SJSA1 (cell line): Measurements from ENCODE around the gene LYPD6B. TPM values are rescaled to one million over a fixed set of nuclear protein-coding genes. Genes with fewer than 3 reads are reported as not detected.

Experiments
- DNase-seq, 2 experiments: peaks; one replicate each; pipeline ENCODE4 v3.0.0-alpha.2; 2015 to 2020; ENCODE audit warnings: low spot score in 2 of 2, low read depth in 1 of 2
- H3K27ac ChIP-seq: fragments of 250-450 bp; sonication (Bioruptor Pico); 2 replicates; pipeline ENCODE4 v1.5.1; 2020; ENCODE audit warnings: mild to moderate bottlenecking, moderate library complexity
- H3K27me3 ChIP-seq: fragments of 250-450 bp; sonication (Bioruptor Pico); replicated peaks from 2 replicates; pipeline ENCODE4 v1.5.1; 2020; ENCODE audit warnings: mild to moderate bottlenecking, moderate library complexity
- H3K36me3 ChIP-seq: fragments of 250-450 bp; sonication (Bioruptor Pico); 2 replicates; pipeline ENCODE4 v1.5.1; 2020; ENCODE audit warnings: mild to moderate bottlenecking
- H3K4me1 ChIP-seq: fragments of 250-450 bp; sonication (Bioruptor Pico); replicated peaks from 2 replicates; pipeline ENCODE4 v1.6.1; 2021; ENCODE audit warnings: mild to moderate bottlenecking
- H3K4me3 ChIP-seq: fragments of 250-450 bp; sonication (Bioruptor Pico); 2 replicates; pipeline ENCODE4 v1.5.1; 2020; ENCODE audit warnings: mild to moderate bottlenecking
- H3K9me3 ChIP-seq: fragments of 250-450 bp; sonication (Bioruptor Pico); replicated peaks from 2 replicates; pipeline ENCODE4 v1.5.1; 2020; ENCODE audit warnings: mild to moderate bottlenecking
- total RNA-seq: library from RNA; depleted of rRNA; stranded (reverse); fragments of >200 nt; shearing (Covaris generic); gene quantifications from 2 replicates; pipeline ENCODE4 v1.2.3, GENCODE V29; 2014

The LYPD6B gene
- total RNA-seq, 1 experiment from 2014 or later: 35.7 TPM

DNA sequence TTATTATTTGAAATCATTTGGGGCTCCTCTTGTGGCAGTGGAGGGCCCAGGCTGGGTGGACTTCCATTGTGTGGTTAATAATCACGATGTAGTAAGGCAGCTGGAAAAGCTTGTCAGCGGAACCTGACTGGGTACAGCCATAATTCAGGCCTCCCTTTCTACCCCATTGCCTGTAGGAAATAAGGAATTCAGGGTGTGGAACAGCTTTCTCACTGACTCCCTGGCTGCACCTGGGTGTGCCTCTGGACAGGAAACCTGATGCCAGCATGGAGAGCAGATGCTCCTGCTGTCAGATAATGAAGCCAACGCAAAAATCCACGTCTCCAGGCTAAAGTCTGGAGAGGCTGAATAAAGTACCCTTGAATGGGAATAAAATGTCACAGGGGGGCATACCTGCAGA is 44.2 kb downstream of the LYPD6B start:
- no peaks in the 10 kb centered on the region for H3K9me3 ChIP-seq
- H3K27me3 ChIP-seq: no peaks in the 10 kb centered on the region
- no peak for DNase-seq
- no peaks in the 10 kb centered on the region for H3K36me3 ChIP-seq
- no peak overlapping the region for H3K27ac ChIP-seq
- H3K4me3 ChIP-seq: no peak overlapping the region
- peaks cover 22% of the 10 kb centered on the region for H3K4me1 ChIP-seq

DNA sequence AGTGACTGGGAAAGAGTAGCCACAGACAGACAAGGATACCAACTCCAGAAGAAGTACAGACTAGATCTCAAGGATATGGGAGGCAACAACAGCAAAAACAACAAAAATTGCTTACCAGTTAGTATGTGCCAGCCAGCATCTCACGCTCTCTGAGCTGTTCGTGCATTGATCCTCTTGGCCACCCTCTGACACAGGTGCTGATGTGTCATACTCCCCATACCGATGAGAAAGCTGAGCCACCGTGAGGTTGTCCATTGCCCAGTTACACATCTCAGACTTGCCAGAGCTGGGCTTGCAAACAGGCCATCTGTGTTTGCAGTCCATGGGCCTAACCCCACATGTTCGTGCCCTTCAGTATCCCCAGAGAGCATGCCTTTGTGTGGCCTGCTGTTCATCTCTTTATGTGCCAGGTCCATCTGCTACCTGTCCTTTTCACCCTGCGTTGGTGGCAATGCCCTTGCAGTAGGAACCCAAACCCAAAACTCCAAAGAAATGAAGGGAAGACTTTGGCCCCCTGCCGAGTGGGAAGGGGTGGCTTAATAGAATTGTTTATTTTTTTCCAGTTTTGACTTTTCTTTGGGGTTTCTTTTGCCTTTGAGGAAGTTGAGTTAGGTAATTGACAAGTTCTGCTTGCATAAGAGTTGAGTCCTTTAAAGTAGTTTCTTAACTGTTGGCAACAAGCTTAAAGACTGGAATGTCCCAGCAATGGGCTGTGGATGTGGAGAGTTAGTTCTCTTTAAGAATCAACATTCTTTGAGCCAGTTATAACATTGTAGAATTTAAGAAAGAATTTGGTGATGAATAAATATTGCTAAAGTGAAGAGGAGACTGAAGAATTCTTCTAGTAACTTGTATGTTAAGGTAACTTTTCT is 46.7 kb downstream of the LYPD6B start:
- DNase-seq: no peak
- Histone ChIP-seq H3K27ac (no peak overlapping the region), H3K9me3 (no peaks in the 10 kb centered on the region), H3K4me1 (peaks cover 24% of the 10 kb centered on the region), H3K36me3 (no peaks in the 10 kb centered on the region), H3K4me3 (no peak overlapping the region), H3K27me3 (no peaks in the 10 kb centered on the region)

DNA sequence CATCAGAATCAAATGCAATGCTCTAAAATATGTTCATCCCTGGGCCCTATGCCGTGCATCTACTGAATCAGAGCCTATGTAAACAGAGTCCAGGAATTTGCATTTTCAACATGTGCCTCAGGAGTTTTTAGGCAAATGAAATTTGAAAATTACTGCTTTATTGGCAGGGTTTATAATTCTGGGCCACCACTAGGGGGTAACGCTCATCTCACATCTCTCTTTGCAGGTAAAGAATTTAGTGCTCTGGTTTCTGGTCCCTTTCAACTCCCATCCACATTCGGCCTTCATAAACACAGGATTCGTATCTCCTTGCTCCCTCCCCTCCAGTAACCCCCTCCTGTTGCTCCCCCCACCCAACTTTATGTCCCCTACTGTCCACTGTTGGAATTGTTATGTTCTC is 49.3 kb downstream of the LYPD6B start:
- H3K27ac ChIP-seq: no peak overlapping the region
- H3K4me1 ChIP-seq: peaks cover 16% of the 10 kb centered on the region
- no peak for DNase-seq
- no peaks in the 10 kb centered on the region for H3K36me3 ChIP-seq
- no peaks in the 10 kb centered on the region for H3K9me3 ChIP-seq
- no peak overlapping the region for H3K4me3 ChIP-seq
- H3K27me3 ChIP-seq: no peaks in the 10 kb centered on the region

DNA sequence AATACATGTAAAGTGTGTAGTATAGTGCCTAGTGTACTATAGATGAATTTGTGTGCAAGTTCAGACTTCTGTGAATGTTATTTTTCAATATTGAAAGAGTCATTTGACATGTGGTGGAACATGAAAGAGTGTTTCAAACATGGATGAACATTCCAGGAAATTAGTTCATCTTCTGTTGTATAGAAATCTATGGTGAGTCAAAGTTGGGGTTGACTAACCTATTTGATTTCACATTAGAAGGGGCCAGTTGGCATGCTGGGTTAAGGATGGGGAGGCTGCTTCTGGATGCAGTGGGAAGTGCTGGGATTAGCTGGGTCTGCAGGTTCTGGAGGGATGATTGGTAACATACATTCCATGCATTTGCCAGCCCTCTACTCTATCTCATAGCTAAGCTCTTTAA is 50.6 kb downstream of the LYPD6B start:
- Histone ChIP-seq H3K9me3 (no peaks in the 10 kb centered on the region), H3K27me3 (no peaks in the 10 kb centered on the region), H3K4me1 (peaks cover 26% of the 10 kb centered on the region), H3K36me3 (no peaks in the 10 kb centered on the region), H3K27ac (no peak overlapping the region), H3K4me3 (no peak overlapping the region)
- no peak for DNase-seq

DNA sequence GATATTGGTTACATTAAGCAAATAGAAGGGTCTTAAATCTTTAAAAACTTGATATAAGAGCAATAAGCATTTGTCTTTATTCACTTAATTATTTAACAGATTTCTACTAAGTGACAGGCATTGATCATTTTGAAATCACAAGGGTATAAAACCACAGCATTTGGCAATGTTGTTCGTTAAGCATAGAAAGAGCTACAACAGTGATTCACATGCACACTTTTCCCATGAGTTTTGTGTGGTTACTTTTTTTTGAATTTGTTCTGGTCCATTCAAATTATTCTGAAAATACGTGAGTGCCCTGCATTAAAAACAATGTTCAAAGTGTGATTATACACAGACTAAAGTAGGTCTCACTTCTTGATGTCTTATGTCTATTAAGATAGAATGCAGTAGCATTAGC is 52.2 kb downstream of the LYPD6B start:
- H3K4me1 ChIP-seq: peaks cover 43% of the 10 kb centered on the region
- no peak for DNase-seq
- H3K27me3 ChIP-seq: no peaks in the 10 kb centered on the region
- no peak overlapping the region for H3K4me3 ChIP-seq
- H3K36me3 ChIP-seq: no peaks in the 10 kb centered on the region
- no peaks in the 10 kb centered on the region for H3K9me3 ChIP-seq
- no peak overlapping the region for H3K27ac ChIP-seq

DNA sequence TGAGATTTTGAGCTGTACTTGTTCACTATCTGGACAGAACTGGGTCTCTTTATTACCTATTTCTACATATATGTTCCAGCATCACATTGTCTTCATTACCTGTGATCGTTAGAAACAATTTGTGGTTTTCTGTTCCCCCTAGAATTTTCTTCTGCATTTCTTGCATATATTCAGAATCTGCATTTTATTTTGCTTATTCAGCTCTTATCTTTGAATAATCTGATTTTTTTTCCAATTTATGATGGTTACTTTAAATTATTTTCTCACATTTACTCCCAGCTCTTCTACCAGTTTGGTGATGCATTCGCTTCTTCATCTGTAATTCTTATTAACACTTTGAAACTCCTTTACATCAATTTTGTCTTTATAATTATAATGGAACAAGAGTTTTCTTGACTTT is 55.1 kb downstream of the LYPD6B start:
- Histone ChIP-seq H3K4me1 (peaks cover 41% of the 10 kb centered on the region), H3K36me3 (no peaks in the 10 kb centered on the region), H3K27ac (peak overlapping the region; percentile 75), H3K4me3 (no peak overlapping the region), H3K27me3 (no peaks in the 10 kb centered on the region), H3K9me3 (no peaks in the 10 kb centered on the region)
- no peak for DNase-seq

DNA sequence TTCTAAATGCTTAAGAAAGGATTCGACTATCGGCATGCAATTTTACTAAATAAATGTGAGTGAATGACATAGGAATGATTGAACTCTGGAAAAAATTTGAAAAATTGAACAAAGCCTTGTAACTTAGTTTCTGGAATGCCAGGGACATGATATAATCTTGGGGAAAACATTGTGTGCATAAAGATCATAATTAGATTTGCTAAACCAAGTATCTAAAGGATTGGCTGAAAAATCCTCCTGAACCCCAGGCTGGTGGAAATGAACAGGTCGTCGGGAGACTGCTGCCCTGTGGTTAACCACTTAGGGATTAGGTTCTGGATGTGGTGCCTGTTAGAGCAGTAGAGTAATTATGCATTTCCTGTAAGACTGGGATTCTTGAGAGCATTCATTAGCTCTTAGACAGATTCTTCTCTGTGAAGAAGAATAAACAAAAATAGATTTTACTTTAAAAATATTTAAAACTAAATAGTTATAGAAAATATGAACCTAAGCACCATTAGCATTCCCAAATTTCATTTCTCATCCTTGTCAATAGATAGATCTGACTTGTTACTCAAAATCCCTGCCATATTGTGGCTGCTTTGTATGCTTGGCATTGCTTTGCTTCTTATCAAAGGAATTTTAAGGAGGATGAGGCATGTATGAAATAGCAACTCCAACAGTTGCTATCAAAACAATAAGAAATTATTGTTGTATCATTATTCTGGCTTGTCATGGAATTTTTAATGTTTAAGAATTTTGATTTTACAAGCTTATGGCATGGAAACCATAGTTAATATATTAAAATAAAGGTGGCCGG is 55.9 kb downstream of the LYPD6B start:
- peak; percentile 72 to 78 for DNase-seq
- Histone ChIP-seq H3K4me3 (no peak overlapping the region), H3K9me3 (no peaks in the 10 kb centered on the region), H3K27ac (peak overlapping the region; percentile 75), H3K4me1 (peaks cover 33% of the 10 kb centered on the region), H3K27me3 (no peaks in the 10 kb centered on the region), H3K36me3 (no peaks in the 10 kb centered on the region)

DNA sequence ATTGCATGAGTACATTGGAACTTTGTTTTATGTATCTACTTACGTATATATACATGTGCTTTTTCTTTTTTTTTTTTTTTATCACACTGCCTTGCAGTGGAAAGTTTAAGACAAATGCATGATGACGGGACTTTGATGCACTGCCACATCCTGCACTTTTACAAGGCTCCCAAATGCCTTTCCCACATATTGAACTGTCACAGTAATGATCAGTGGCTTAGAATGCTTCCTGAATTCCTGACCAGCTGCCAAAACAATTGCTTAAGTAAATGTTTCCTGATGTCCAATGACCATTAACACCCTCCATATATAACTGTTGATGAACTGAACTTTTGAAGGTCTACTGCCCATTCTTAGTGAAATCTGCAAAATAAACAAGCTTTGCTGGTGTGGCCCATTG is 60.2 kb downstream of the LYPD6B start:
- H3K4me1 ChIP-seq: peaks cover 37% of the 10 kb centered on the region
- H3K27me3 ChIP-seq: no peaks in the 10 kb centered on the region
- no peak for DNase-seq
- no peaks in the 10 kb centered on the region for H3K36me3 ChIP-seq
- no peak overlapping the region for H3K27ac ChIP-seq
- no peaks in the 10 kb centered on the region for H3K9me3 ChIP-seq
- H3K4me3 ChIP-seq: no peak overlapping the region

DNA sequence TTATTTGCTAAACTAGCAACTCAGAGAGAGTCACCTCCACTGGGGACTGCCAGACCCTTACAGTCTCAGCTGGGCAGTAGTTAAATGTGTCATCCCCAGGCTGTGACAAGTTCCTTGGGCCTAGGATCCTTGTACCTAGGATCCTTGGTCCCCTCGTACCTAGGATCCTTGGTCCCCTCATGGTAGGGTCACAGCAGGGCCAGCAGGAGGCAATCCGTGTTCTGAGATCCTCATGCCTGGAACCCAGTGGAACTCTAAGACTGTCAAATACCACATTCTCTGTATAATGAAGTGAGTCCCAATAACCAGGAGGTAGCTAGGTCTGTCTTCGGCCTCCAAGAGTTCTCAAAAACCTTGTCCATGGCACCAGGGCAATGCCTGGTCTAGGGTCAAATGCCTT is 60.8 kb downstream of the LYPD6B start:
- no peak for DNase-seq
- no peak overlapping the region for H3K4me3 ChIP-seq
- H3K27me3 ChIP-seq: no peaks in the 10 kb centered on the region
- peaks cover 31% of the 10 kb centered on the region for H3K4me1 ChIP-seq
- no peaks in the 10 kb centered on the region for H3K36me3 ChIP-seq
- H3K27ac ChIP-seq: no peak overlapping the region
- H3K9me3 ChIP-seq: no peaks in the 10 kb centered on the region

DNA sequence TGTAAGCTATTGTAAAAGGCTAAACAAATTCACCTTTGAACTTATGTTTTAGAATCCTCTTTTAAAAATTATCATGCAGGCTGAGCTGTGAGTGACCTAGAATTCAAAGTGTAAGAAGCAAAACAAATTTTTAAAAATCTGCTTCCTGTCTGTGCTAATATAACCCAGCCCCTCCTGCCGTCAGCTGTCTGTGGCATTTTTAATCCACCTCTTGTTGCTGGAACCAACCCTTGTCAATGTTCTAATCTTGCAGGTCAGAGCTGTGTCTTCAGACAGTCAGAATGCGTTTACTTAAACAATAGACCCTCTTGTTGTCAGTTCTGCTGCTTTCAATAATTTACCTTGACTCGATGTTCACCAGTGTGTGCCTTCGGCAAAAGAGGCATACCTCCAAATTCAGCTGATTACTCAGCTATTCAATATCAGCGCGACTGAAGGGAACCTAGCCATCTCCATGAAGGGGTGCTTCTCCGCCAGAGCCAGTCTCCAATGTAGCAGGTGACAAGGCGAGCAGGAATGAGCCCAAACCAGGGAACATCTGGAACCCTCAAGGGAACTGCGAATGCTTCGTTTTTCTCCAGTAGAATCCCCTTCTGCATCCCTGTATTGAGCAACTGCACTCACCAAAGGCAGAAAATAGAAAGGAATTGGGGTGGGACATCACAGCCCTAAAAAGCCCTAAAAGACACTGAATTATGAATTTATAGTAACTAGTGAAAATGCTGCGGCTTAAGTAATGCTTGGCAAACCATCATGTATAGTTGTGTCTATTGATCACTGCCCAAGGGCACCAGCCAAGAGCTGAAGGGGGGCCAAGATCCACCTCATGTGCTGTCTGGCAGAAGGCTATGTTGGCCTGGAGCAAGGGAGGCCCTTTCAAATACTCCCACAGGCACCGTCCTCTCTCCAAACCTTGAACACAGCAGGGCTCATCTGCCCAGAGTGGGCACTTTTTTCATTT is 62.5 kb downstream of the LYPD6B start:
- Histone ChIP-seq H3K9me3 (no peaks in the 10 kb centered on the region), H3K27ac (no peak overlapping the region; the same call in 1 of the 2 replicates), H3K4me3 (no peak overlapping the region), H3K27me3 (no peaks in the 10 kb centered on the region), H3K4me1 (peaks cover 15% of the 10 kb centered on the region), H3K36me3 (no peaks in the 10 kb centered on the region)
- no peak for DNase-seq

DNA sequence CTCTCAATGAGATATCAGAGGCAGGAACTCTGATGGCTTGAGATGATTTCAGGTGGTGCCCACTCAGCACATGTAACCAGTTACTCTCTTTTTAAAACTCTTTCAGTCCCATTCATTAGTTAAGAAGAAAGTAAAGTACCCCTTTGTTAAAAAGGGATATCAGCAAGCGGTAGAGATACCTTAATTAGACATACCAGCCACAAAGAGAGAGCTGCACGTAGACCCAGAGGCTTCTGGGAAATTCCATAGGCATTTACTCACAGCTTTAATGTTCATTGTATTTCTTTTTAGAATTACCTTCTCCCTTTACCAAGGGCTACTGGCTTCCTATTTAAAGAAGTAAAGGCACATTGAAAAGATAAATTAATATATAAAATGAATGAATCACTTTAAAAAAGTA is 63.3 kb downstream of the LYPD6B start:
- no peak overlapping the region for H3K27ac ChIP-seq
- peak in 1 of 2 experiments; percentile 18 for DNase-seq

DNA sequence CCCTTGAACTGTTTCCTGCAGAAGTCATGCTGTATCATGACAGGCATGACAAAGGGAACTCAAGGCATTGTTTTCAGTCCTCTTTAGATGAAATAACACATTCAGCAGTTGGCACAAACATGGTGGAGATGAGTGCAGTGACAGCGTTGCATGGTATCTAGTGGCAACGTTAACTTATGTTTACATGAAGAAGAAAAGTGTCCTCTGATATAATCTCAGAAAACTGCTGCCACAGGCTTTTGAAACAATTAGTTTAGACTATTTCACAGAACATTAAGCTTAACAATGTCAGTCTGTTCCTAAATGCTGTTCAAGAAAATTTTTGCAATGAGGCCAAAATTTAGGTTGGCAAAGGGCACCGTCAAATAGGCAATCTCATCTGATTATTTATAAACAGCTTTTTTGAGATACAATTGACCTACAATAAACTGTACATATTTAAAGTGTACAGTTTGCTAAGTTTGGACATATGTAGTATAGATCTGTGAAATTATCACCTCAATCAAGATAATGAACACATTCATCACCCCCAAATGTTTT is 64.7 kb downstream of the LYPD6B start:
- Histone ChIP-seq H3K36me3 (no peaks in the 10 kb centered on the region), H3K27me3 (no peaks in the 10 kb centered on the region), H3K4me3 (no peak overlapping the region), H3K9me3 (0 out of 2 replicates have a peak, but pooled peaks cover 1% of the 10 kb centered on the region), H3K27ac (no peak overlapping the region), H3K4me1 (peaks cover 15% of the 10 kb centered on the region)
- DNase-seq: no peak

More for the DNA sequence above, 63.3 kb downstream of the LYPD6B start:
- Histone ChIP-seq H3K36me3 (no peaks in the 10 kb centered on the region), H3K4me3 (no peak overlapping the region), H3K9me3 (no peaks in the 10 kb centered on the region), H3K27me3 (no peaks in the 10 kb centered on the region), H3K4me1 (peaks cover 15% of the 10 kb centered on the region)

DNA sequence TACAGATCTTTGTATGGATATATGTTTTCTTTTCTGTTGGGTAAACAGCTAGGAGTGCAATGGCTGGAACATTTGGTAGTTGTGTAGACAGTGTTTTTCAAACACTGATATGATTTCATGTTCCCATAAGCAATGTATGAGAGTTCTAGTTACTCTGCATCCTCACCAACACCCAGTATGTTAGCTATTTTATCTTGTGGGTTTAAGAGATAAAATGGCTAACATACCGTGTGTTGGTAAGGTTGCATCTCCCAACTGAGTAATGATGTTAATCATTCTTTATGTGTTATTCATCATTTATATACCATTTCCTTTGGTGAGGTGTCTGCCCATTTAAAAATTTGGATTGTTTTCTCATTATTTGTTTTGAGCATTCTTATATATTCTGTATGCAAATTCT is 65.7 kb downstream of the LYPD6B start:
- H3K4me3 ChIP-seq: no peak overlapping the region
- H3K27me3 ChIP-seq: no peaks in the 10 kb centered on the region
- H3K36me3 ChIP-seq: no peaks in the 10 kb centered on the region
- H3K27ac ChIP-seq: no peak overlapping the region
- no peak for DNase-seq
- H3K4me1 ChIP-seq: peaks cover 15% of the 10 kb centered on the region
- 0 out of 2 replicates have a peak, but pooled peaks cover 3% of the 10 kb centered on the region for H3K9me3 ChIP-seq
